GM23338 (cell line): Measurements from ENCODE around the gene KCNQ1OT1. TPM values are rescaled to one million over a fixed set of nuclear protein-coding genes. Genes with fewer than 3 reads are reported as not detected.

Source experiments
- ATAC-seq: fragments of 200-7000 bp; cut with Tn5 transposase; 3 replicates; pipeline ENCODE4 v1.9.1; 2020
- DNase-seq: peaks from one replicate; pipeline ENCODE4 v3.0.0-alpha.2; 2015; ENCODE audit warnings: low spot score
- H2AFZ ChIP-seq: fragments of 200-600 bp; sonication (generic); 2 replicates; pipeline ENCODE4 v1.8.0; 2016; ENCODE audit warnings: antibody characterized with exemption, mild to moderate bottlenecking, moderate library complexity
- H3F3A ChIP-seq: fragments of 200-600 bp; sonication (generic); replicated peaks from 2 replicates; pipeline ENCODE4 v1.8.0; 2017; ENCODE audit warnings: antibody characterized with exemption, mixed run types, low read depth
- H3K27ac ChIP-seq: fragments of 200-600 bp; sonication (generic); 2 replicates; pipeline ENCODE4 v1.6.1; 2016; ENCODE audit warnings: low read depth
- H3K27me3 ChIP-seq: fragments of 200-600 bp; sonication (generic); 2 replicates; pipeline ENCODE4 v1.8.0; 2016; ENCODE audit warnings: mild to moderate bottlenecking, mixed run types, moderate library complexity; ENCODE audit not compliant: insufficient read depth
- H3K36me3 ChIP-seq: fragments of 200-600 bp; sonication (generic); 2 replicates; pipeline ENCODE4 v1.8.0; 2016; ENCODE audit warnings: mild to moderate bottlenecking; ENCODE audit not compliant: insufficient read depth
- H3K4me1 ChIP-seq: fragments of 200-600 bp; sonication (generic); 2 replicates; pipeline ENCODE4 v1.8.0; 2016; ENCODE audit warnings: mild to moderate bottlenecking, moderate library complexity; ENCODE audit not compliant: insufficient read depth
- H3K4me2 ChIP-seq: fragments of 200-600 bp; sonication (generic); 2 replicates; pipeline ENCODE4 v1.7.1; 2017; ENCODE audit warnings: mixed run types
- H3K4me3 ChIP-seq: fragments of 200-600 bp; sonication (generic); 2 replicates; pipeline ENCODE4 v1.6.1; 2016; ENCODE audit warnings: mixed run types
- H3K79me2 ChIP-seq: fragments of 200-600 bp; sonication (generic); replicated peaks from 2 replicates; pipeline ENCODE4 v1.8.0; 2017; ENCODE audit warnings: mild to moderate bottlenecking; ENCODE audit not compliant: insufficient read depth
- H3K9me2 ChIP-seq: fragments of 200-600 bp; sonication (generic); 2 replicates; pipeline ENCODE4 v1.8.0; 2017; ENCODE audit not compliant: insufficient read depth
- H4K20me1 ChIP-seq: fragments of 200-600 bp; sonication (generic); replicated peaks from 2 replicates; pipeline ENCODE4 v1.8.0; 2017; ENCODE audit warnings: mild to moderate bottlenecking; ENCODE audit not compliant: insufficient read depth
- H3K27ac Mint-ChIP-seq: 2 replicates; pipeline ENCODE4 v1.8.0; 2020; ENCODE audit warnings: inconsistent platforms, mild to moderate bottlenecking, moderate library complexity, mixed read lengths
- H3K27me3 Mint-ChIP-seq: 3 replicates; pipeline ENCODE4 v1.8.0; 2022; ENCODE audit warnings: low read depth, mild to moderate bottlenecking, moderate library complexity, mixed read lengths, inconsistent platforms; ENCODE audit not compliant: insufficient read depth, poor library complexity
- H3K36me3 Mint-ChIP-seq: 3 replicates; pipeline ENCODE4 v1.8.0; 2021; ENCODE audit warnings: low read depth, mild to moderate bottlenecking, inconsistent platforms, moderate library complexity, mixed read lengths
- H3K4me1 Mint-ChIP-seq: 3 replicates; pipeline ENCODE4 v1.8.0; 2020; ENCODE audit warnings: mild to moderate bottlenecking, inconsistent platforms, mixed read lengths
- H3K4me3 Mint-ChIP-seq: 3 replicates; pipeline ENCODE4 v1.8.0; 2021; ENCODE audit warnings: moderate library complexity, mild to moderate bottlenecking, inconsistent platforms, mixed read lengths
- H3K9me3 Mint-ChIP-seq: 3 replicates; pipeline ENCODE4 v1.8.0; 2020; ENCODE audit warnings: moderate library complexity, mild to moderate bottlenecking, inconsistent platforms, mixed read lengths
- CTCF ChIP-seq, 2 experiments: fragments of 200-600 bp in 1 of 2; sonication (generic) in 1 of 2; conservative IDR thresholded peaks; 2 replicates each; pipeline versions ENCODE4 v1.5.1 to v1.6.1; 2016 to 2017; ENCODE audit warnings: antibody characterized with exemption in 2 of 2, low read depth in 2 of 2, mild to moderate bottlenecking in 2 of 2, moderate library complexity in 1 of 2
- JUNB ChIP-seq: IDR thresholded peaks from one replicate; pipeline ENCODE4 v1.6.1; 2016; ENCODE audit warnings: antibody characterized with exemption; ENCODE audit not compliant: unreplicated experiment
- NANOG ChIP-seq: IDR thresholded peaks from 2 replicates; pipeline ENCODE4 v1.6.1; 2016; ENCODE audit warnings: antibody characterized with exemption, borderline replicate concordance
- POLR2AphosphoS5 ChIP-seq: IDR thresholded peaks from 2 replicates; pipeline ENCODE4 v1.6.1; 2016; ENCODE audit warnings: antibody characterized with exemption, low read depth
- REST ChIP-seq: IDR thresholded peaks from one replicate; pipeline ENCODE4 v1.6.1; 2018; ENCODE audit warnings: antibody characterized with exemption; ENCODE audit not compliant: unreplicated experiment
- STAT1 ChIP-seq: IDR thresholded peaks from one replicate; pipeline ENCODE4 v1.6.1; 2016; ENCODE audit warnings: antibody characterized with exemption; ENCODE audit not compliant: unreplicated experiment
- ZNF331 ChIP-seq: fragments of 250-450 bp; sonication (Bioruptor Pico); IDR thresholded peaks from 2 replicates; pipeline ENCODE4 v1.5.0; 2020; ENCODE audit warnings: low read depth, mild to moderate bottlenecking, moderate library complexity
- polyA plus RNA-seq: library from polyadenylated mRNA; unstranded; fragments of >200 nt; fragmentation: Nextera tagmentation; extraction: Ambion mirVana; gene quantifications from 2 replicates; pipeline ENCODE4 v1.2.1, GENCODE V29; 2016
- total RNA-seq: library from RNA; depleted of rRNA; stranded (reverse); fragments of >200 nt; shearing (Covaris generic); gene quantifications from 2 replicates; pipeline ENCODE4 v1.2.3, GENCODE V29; 2014
- TF ChIP-seq, protein P1 (sequence below): IDR thresholded peaks from 2 replicates; pipeline ENCODE4 v1.6.1; 2016; ENCODE audit warnings: antibody characterized with exemption

The KCNQ1OT1 gene
- total and polyA plus RNA-seq, 2 experiments from 2014 or later = 1.5 to 4.2 TPM

DNA sequence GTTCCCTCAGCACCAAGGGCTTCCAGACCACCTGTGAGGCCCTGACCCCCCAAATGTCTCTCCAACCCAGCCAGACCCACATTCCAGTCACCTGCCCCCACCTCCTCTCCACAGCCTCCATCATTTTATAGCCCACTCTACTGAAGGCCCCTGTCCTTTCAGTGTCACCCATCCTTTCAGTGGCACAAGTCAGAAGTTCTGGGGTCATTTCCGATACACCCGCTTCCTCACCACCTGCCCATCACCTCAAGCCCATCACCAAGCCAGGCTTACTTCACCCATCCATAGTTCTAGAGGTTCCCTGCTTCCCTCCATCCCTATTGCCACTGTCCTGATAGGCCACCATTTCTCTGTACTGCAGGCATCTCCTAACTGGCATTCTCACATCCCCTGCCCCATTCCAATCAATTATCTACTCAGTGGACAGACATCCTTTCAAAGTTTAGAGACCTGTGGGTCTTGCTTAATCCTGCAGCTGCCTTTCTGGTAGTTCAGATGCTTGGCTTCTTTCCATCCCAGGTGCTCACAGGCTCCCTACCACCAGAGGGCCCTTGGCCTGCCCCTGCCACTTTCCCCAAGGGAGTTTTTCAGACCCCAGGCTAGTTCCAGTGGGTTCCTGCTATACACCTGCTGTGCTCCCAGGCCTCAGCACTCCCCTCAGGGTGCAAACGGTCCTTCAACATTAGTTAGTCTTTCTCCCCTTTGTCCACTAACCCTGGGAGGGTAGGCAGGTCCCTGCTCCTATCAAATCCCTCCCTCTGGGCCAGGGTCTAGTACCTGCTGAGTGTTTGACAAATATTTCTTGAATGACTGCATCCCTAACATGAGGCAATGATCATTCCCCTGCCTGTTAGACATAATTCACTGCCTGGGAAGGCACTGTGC, 7.6 kb downstream of the KCNQ1OT1 start:
- peak; percentile 67 for DNase-seq
- no peak for TF ChIP-seq POLR2AphosphoS5
- TF ChIP-seq CTCF (conservative IDR thresholded peaks at IDR 0.05; ENCODE audit: low read depth in 2 of 2) = peak; percentile 65 to 67
- no peak for TF ChIP-seq ZNF331 (CRISPR knock-in tag)
- TF ChIP-seq, protein P1, sequence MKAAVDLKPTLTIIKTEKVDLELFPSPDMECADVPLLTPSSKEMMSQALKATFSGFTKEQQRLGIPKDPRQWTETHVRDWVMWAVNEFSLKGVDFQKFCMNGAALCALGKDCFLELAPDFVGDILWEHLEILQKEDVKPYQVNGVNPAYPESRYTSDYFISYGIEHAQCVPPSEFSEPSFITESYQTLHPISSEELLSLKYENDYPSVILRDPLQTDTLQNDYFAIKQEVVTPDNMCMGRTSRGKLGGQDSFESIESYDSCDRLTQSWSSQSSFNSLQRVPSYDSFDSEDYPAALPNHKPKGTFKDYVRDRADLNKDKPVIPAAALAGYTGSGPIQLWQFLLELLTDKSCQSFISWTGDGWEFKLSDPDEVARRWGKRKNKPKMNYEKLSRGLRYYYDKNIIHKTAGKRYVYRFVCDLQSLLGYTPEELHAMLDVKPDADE = no peak
- H3K27ac Mint-ChIP-seq = peak overlapping the region; percentile 81
- peak overlapping the region; percentile 65 for H3K4me2 ChIP-seq
- no peaks in the 10 kb centered on the region for H3K36me3 ChIP-seq
- peaks cover 13% of the 10 kb centered on the region for H3F3A ChIP-seq
- peak; percentile 30 for ATAC-seq
- peaks cover 92% of the 10 kb centered on the region for H3K4me1 Mint-ChIP-seq
- H4K20me1 ChIP-seq = peaks cover 7% of the 10 kb centered on the region
- H2AFZ ChIP-seq = no peak overlapping the region
- peaks cover 29% of the 10 kb centered on the region for H3K36me3 Mint-ChIP-seq
- no peaks in the 10 kb centered on the region; the same call in 1 of the 3 replicates for H3K9me3 Mint-ChIP-seq
- peaks cover 80% of the 10 kb centered on the region for H3K4me1 ChIP-seq
- no peaks in the 10 kb centered on the region for H3K27me3 ChIP-seq
- peak overlapping the region; percentile 19; the same call in 1 of the 3 replicates for H3K4me3 Mint-ChIP-seq
- peaks cover 22% of the 10 kb centered on the region for H3K27me3 Mint-ChIP-seq
- H3K27ac ChIP-seq = peak overlapping the region; percentile 94
- peaks cover 85% of the 10 kb centered on the region for H3K79me2 ChIP-seq
- peak overlapping the region; percentile 21 for H3K4me3 ChIP-seq
- H3K9me2 ChIP-seq = no peaks in the 10 kb centered on the region

GRCh38 chr11:2691355-2691761, 8.4 kb downstream of the KCNQ1OT1 start:
- Histone ChIP-seq H3K79me2 (peaks cover 85% of the 10 kb centered on the region), H2AFZ (no peak overlapping the region), H3F3A (peaks cover 13% of the 10 kb centered on the region), H3K4me3 (0 out of 2 replicates have a peak overlapping the region, but pooled peaks have one; percentile 17), H3K4me2 (peak overlapping the region; percentile 65), H4K20me1 (peaks cover 7% of the 10 kb centered on the region), H3K9me2 (no peaks in the 10 kb centered on the region), H3K27me3 (no peaks in the 10 kb centered on the region), H3K36me3 (no peaks in the 10 kb centered on the region), H3K27ac (no peak overlapping the region), H3K4me1 (peaks cover 73% of the 10 kb centered on the region)
- H3K27ac Mint-ChIP-seq = no peak overlapping the region
- no peaks in the 10 kb centered on the region; the same call in 1 of the 3 replicates for H3K9me3 Mint-ChIP-seq
- H3K4me3 Mint-ChIP-seq = 0 out of 3 replicates have a peak overlapping the region, but pooled peaks have one; percentile 19
- DNase-seq (no peak), ATAC-seq (no peak)
- H3K36me3 Mint-ChIP-seq = peaks cover 24% of the 10 kb centered on the region
- H3K27me3 Mint-ChIP-seq = peaks cover 22% of the 10 kb centered on the region
- peaks cover 86% of the 10 kb centered on the region for H3K4me1 Mint-ChIP-seq
- no peak for TF ChIP-seq CTCF (conservative IDR thresholded peaks at IDR 0.05; ENCODE audit: low read depth in 2 of 2)
- TF ChIP-seq NANOG = no peak
- no peak for TF ChIP-seq REST
- TF ChIP-seq JUNB = no peak
- TF ChIP-seq STAT1 = no peak
